Activated naive CD8-positive, alpha-beta T cell treated with anti-CD3 and anti-CD28 coated beads, Interleukin-2, amount 50 U/mL, for 24 hours (primary cell): Measurements from ENCODE around the gene P2RX7.

ENCODE experiments used
- ATAC-seq: fragments of 150-1000 bp; cut with Tn5 transposase; one replicate; pipeline ENCODE4 v1.10.0; 2021
- DNase-seq: peaks from one replicate; pipeline ENCODE4 v3.0.0; 2021
- H3K27ac Mint-ChIP-seq: one replicate; pipeline ENCODE4 v1.8.0; 2021; ENCODE audit warnings: mild to moderate bottlenecking, mixed read lengths
- H3K27me3 Mint-ChIP-seq: one replicate; pipeline ENCODE4 v1.8.0; 2021; ENCODE audit warnings: mixed read lengths
- H3K36me3 Mint-ChIP-seq: one replicate; pipeline ENCODE4 v1.8.0; 2021; ENCODE audit warnings: low read depth, mixed read lengths
- H3K4me1 Mint-ChIP-seq: one replicate; pipeline ENCODE4 v1.8.0; 2021; ENCODE audit warnings: mixed read lengths
- H3K4me3 Mint-ChIP-seq: one replicate; pipeline ENCODE4 v1.8.0; 2021; ENCODE audit warnings: mild to moderate bottlenecking, moderate library complexity, mixed read lengths
- H3K9me3 Mint-ChIP-seq: one replicate; pipeline ENCODE4 v1.8.0; 2021; ENCODE audit warnings: mixed read lengths

The P2RX7 gene

DNA sequence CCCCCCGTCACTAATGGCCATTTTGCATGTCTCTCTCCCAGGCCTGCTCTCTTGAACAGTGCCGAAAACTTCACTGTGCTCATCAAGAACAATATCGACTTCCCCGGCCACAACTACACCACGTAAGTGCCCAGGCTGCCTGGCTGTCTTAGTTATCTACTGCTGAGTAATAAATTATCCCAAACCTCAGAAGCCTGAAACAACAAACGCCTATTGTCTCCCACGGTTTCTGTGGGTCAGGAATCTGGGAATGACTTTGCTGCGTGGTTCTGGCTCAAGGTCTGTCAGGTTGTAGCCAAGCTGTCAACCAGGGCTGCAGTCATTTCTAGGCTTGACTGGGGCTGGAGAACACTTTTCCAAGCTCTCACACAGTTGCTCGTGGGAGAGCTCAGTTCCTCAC lies 32.6 kb downstream of the P2RX7 start:
- no peaks in the 10 kb centered on the region for H3K9me3 Mint-ChIP-seq
- no peak for ATAC-seq
- no peak overlapping the region for H3K4me3 Mint-ChIP-seq
- H3K27me3 Mint-ChIP-seq: no peaks in the 10 kb centered on the region
- peaks cover 9% of the 10 kb centered on the region for H3K36me3 Mint-ChIP-seq
- DNase-seq: no peak
- H3K27ac Mint-ChIP-seq: no peak overlapping the region
- peaks cover 2% of the 10 kb centered on the region for H3K4me1 Mint-ChIP-seq

DNA sequence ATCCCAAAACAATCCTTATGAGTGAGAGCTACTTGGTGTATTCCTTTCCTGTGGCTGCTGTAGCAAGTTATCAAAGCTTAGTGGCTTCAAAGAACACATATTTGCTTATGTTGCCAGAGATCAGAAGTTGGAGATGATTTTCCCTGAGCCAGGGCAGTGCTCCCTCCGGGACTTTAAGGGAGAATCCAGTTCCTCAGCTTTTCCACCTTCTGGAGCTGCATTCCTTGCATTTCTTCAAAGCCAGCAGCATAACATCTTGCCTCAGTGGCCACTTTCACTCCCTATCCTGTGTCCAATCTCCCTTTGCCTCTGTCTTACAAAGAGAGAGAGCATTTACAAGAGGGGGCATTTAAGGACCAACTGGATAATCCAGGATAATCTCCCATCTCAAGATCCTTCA lies 33.7 kb downstream of the P2RX7 start:
- Mint-ChIP-seq H3K4me3 (no peak overlapping the region), H3K27ac (no peak overlapping the region), H3K36me3 (peaks cover 9% of the 10 kb centered on the region), H3K27me3 (no peaks in the 10 kb centered on the region), H3K9me3 (no peaks in the 10 kb centered on the region), H3K4me1 (peaks cover 6% of the 10 kb centered on the region)
- ATAC-seq (no peak), DNase-seq (no peak)

DNA sequence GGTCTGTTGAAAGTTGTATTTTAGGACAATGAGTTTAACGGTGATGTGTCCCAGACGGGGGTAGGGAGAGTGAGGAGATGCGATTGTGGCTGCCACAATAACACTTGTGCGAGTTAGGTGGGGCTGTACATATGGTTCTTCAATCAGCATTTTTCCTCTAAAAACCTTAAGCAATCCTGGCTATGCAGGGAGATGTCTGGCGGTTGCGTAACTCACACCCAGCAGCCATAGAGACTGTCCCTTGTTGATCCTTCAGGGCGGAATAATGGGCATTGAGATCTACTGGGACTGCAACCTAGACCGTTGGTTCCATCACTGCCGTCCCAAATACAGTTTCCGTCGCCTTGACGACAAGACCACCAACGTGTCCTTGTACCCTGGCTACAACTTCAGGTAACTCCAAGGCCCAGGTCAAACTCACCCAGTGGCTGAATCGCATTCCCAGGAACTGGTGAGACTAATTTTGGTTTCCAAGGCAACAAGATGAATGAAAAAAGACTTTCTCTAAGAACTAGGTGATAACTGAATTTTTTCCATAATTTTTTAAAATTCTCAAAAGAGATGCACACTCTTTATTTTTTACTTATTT lies 34.6 kb downstream of the P2RX7 start:
- DNase-seq (no peak), ATAC-seq (no peak)
- Mint-ChIP-seq H3K4me3 (no peak overlapping the region), H3K9me3 (no peaks in the 10 kb centered on the region), H3K4me1 (peaks cover 6% of the 10 kb centered on the region), H3K36me3 (peaks cover 9% of the 10 kb centered on the region), H3K27me3 (no peaks in the 10 kb centered on the region), H3K27ac (no peak overlapping the region)

DNA sequence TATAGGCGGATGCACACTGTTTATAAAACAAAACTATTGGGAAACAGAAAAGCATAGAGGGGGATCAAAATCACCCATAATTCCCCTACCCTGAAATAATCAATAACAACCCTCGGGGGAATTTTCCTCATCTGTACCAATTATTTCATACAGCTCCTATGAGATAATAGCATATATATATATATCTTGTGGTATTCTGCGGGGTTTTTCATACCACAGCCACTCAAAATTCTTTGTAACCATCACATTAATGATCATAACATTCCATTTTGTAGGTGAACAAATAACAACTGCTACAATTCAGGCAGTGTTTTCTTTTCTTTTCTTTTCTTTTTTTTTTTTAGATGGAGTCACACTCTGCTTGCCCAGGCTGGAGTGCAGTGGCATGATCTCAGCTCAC lies 35.3 kb downstream of the P2RX7 start:
- Mint-ChIP-seq H3K9me3 (no peaks in the 10 kb centered on the region), H3K4me1 (peaks cover 6% of the 10 kb centered on the region), H3K4me3 (no peak overlapping the region), H3K27ac (no peak overlapping the region), H3K27me3 (no peaks in the 10 kb centered on the region), H3K36me3 (peaks cover 9% of the 10 kb centered on the region)
- DNase-seq (no peak), ATAC-seq (no peak)

DNA sequence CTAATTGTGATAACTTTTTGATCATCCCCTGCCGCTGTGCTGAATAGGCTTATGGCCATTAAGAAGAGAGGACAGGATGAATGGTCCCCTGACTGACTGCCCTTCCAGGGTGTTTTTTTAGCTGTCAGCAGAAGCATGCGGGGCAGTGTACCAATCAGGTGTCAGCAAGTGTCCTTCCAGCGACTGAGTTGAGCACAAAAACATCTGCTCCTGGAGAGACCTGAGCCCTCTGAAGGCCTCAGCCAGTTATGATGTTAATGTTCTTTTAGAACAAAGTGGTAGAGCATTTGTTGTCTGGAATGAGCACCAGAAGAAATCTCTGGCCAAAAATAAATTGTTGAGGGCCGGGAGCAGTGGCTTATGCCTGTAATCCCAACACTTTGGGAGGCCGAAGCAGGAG lies 37.5 kb downstream of the P2RX7 start:
- ATAC-seq (no peak), DNase-seq (no peak)
- Mint-ChIP-seq H3K4me3 (no peak overlapping the region), H3K27me3 (no peaks in the 10 kb centered on the region), H3K27ac (no peak overlapping the region), H3K4me1 (peaks cover 5% of the 10 kb centered on the region), H3K36me3 (peaks cover 6% of the 10 kb centered on the region), H3K9me3 (no peaks in the 10 kb centered on the region)

DNA sequence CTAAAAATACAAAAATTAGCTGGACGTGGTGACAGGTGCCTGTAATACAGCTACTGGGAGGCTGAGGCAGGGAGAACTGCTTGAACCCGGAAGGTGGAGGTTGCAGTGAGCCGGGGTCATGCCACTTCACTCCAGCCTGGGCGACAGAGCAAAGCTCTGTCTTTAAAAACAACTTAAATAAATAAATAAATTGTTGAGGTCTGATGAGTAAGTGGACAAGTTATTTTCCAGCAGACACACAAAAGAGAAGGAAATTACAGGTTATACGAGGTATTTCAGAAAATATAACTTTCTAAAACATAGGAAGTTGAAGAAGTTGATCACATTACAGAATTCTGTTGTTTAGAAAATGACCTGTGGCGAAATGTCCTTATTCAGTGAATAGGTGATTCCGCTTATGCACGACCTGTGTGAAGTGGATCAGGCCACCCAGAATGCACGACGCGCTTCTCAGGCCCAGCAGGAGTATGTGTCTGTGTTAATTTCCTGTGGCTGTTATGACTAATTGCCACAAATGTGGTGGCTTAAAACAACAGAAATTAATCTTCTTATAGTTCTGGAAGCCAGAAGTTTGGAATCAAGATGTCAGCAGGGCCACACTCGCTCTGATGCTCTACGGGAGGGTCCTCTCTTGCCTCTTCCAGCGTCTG lies 38.1 kb downstream of the P2RX7 start:
- ATAC-seq: peak; percentile 46
- DNase-seq: no peak
- Mint-ChIP-seq H3K36me3 (peaks cover 7% of the 10 kb centered on the region), H3K27ac (no peak overlapping the region), H3K4me3 (no peak overlapping the region), H3K27me3 (no peaks in the 10 kb centered on the region), H3K9me3 (no peaks in the 10 kb centered on the region), H3K4me1 (peaks cover 9% of the 10 kb centered on the region)

DNA sequence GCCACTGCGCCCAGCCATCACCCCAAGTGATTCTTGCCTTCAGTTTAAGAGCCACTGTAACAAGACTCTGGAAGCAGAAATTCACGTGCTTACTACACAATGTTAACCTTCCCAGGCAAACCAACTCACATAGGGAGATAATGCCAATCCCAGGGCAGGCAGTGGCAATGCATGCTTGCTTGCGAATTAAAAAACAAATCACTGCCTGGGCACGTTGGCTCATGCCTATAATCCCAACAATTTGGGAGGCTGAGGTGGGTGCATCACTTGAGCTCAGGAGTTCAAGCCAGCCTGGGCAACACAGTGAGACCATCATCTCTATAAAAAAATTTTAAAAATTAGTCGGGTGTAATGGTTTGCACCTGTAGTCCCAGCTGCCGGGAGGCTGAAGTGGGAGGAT lies 39.5 kb downstream of the P2RX7 start:
- Mint-ChIP-seq H3K9me3 (no peaks in the 10 kb centered on the region), H3K4me3 (no peak overlapping the region), H3K36me3 (peaks cover 6% of the 10 kb centered on the region), H3K27ac (no peak overlapping the region), H3K4me1 (peaks cover 10% of the 10 kb centered on the region), H3K27me3 (no peaks in the 10 kb centered on the region)
- ATAC-seq: no peak
- DNase-seq: no peak

DNA sequence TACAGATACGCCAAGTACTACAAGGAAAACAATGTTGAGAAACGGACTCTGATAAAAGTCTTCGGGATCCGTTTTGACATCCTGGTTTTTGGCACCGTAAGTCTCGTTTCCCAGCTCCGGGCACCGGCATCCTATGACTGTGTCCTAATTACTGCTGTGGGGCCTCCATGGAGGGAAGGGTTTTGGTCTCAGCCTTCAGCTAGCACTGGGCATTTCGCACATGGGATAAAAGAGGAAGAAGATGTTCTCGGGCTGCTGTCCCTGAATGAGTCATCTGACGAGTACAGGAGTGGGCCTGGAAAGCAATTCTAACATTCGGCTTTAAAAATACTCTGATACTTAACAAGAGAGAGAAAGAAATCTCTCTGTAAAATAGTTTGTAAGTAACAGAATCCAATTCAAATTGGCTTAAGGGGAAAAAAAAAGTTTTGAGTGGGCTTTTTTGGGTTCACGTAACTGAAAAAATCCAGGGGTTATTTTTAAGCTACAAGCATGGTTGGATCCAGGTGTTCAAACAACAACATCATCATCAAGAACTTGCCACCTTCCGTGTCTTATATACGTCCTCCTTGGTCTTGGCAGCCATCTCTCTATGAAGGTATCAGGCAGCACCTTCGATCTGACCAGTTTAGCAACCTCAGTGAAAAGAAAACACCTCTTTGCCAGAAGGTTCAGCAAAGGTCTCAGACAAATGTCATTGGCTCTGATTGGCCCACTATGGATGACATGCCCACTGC lies 42.9 kb downstream of the P2RX7 start:
- H3K27ac Mint-ChIP-seq: no peak overlapping the region
- DNase-seq: no peak
- peaks cover 2% of the 10 kb centered on the region for H3K36me3 Mint-ChIP-seq
- H3K4me3 Mint-ChIP-seq: no peak overlapping the region
- no peak for ATAC-seq
- H3K27me3 Mint-ChIP-seq: no peaks in the 10 kb centered on the region
- H3K4me1 Mint-ChIP-seq: peaks cover 10% of the 10 kb centered on the region
- H3K9me3 Mint-ChIP-seq: no peaks in the 10 kb centered on the region

DNA sequence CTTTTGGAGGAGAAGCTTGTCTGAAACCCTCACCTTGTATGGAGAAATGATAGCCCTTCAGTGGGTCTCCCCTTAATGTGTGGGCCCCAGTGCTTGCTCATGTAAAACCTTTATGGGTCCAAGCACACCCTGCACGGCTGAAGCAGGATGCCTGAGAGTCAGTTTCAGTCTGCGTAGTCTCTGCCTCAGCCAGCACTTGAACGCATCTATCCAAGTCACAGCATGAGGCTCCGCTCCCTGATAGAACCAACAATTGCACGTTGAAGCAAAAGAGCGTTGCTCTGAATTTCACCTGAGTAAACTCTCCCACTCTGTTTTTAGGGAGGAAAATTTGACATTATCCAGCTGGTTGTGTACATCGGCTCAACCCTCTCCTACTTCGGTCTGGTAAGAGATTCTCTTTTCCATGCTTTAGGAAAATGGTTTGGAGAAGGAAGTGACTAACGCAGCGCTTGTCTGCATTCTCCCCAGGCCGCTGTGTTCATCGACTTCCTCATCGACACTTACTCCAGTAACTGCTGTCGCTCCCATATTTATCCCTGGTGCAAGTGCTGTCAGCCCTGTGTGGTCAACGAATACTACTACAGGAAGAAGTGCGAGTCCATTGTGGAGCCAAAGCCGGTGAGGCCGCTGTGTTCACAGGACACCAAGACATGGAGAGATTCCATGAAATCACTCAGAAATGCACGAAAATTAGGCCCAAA lies 44.3 kb downstream of the P2RX7 start:
- Mint-ChIP-seq H3K27ac (no peak overlapping the region), H3K36me3 (peaks cover 6% of the 10 kb centered on the region), H3K4me1 (peaks cover 6% of the 10 kb centered on the region), H3K9me3 (no peaks in the 10 kb centered on the region), H3K4me3 (no peak overlapping the region), H3K27me3 (no peaks in the 10 kb centered on the region)
- DNase-seq (no peak), ATAC-seq (no peak)

DNA sequence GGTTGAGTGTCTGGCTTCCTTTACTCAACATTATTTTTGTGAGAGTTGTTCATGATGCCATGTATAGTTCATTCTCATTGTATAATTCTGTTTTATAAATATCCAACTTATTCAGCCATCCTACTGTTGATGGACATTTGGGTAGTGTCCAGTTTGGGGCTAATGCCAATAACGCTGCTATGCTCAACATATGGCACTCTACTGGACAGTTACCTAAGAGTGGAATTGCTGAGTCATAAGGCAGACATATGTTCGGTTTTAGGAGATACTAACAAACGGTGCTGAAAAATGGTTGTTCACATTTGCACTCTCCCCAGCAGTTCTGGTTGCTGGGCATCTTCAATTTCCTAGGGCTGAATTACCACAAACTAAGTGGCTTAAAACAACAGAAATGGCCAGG lies 48.5 kb downstream of the P2RX7 start:
- H3K27me3 Mint-ChIP-seq: no peaks in the 10 kb centered on the region
- H3K27ac Mint-ChIP-seq: no peak overlapping the region
- H3K4me3 Mint-ChIP-seq: no peak overlapping the region
- ATAC-seq (no peak), DNase-seq (no peak)
- H3K4me1 Mint-ChIP-seq: peaks cover 5% of the 10 kb centered on the region
- H3K9me3 Mint-ChIP-seq: no peaks in the 10 kb centered on the region
- H3K36me3 Mint-ChIP-seq: peaks cover 4% of the 10 kb centered on the region

DNA sequence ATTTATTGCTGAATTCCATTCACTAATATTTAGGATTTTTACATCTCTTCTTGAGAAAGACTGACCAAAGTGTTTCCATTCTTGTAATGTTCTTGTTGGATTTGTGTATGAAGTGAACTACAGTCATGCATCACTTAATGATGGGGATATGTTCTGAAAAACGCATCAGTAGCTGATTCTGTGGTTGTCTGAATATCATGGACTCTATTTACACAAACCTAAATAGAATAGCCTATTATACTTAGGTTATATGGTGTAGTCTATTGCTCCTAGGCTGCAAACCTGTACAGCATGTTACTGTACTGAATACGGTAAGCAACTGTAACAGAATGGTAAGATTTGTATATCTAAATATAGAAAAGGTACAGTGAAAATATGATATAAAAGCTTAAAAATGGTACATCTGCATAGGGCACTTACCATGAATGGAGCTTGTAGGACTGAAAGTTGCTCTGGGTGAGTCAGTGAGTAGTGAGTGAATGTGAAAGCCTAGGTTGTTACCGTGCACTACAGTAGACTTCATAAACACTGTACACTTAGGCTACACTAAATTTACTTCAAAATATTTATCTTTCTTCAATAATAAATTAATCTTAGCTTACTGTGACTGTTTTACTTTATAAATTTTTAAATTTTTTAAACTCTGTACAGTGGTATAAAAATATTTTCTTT lies 49.7 kb downstream of the P2RX7 start:
- H3K27me3 Mint-ChIP-seq: no peaks in the 10 kb centered on the region
- H3K4me3 Mint-ChIP-seq: no peak overlapping the region
- ATAC-seq: peak; percentile 93

DNA sequence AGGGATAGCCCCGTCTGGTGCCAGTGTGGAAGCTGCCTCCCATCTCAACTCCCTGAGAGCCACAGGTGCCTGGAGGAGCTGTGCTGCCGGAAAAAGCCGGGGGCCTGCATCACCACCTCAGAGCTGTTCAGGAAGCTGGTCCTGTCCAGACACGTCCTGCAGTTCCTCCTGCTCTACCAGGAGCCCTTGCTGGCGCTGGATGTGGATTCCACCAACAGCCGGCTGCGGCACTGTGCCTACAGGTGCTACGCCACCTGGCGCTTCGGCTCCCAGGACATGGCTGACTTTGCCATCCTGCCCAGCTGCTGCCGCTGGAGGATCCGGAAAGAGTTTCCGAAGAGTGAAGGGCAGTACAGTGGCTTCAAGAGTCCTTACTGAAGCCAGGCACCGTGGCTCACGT lies 51.7 kb downstream of the P2RX7 start:
- Mint-ChIP-seq H3K4me3 (no peak overlapping the region), H3K4me1 (peaks cover 5% of the 10 kb centered on the region), H3K9me3 (no peaks in the 10 kb centered on the region), H3K27ac (no peak overlapping the region), H3K36me3 (peaks cover 4% of the 10 kb centered on the region), H3K27me3 (no peaks in the 10 kb centered on the region)
- no peak for DNase-seq
- ATAC-seq: no peak

More for the DNA sequence above, 49.7 kb downstream of the P2RX7 start:
- DNase-seq: no peak
- Mint-ChIP-seq H3K27ac (no peak overlapping the region), H3K4me1 (peaks cover 5% of the 10 kb centered on the region), H3K9me3 (no peaks in the 10 kb centered on the region), H3K36me3 (peaks cover 4% of the 10 kb centered on the region)

DNA sequence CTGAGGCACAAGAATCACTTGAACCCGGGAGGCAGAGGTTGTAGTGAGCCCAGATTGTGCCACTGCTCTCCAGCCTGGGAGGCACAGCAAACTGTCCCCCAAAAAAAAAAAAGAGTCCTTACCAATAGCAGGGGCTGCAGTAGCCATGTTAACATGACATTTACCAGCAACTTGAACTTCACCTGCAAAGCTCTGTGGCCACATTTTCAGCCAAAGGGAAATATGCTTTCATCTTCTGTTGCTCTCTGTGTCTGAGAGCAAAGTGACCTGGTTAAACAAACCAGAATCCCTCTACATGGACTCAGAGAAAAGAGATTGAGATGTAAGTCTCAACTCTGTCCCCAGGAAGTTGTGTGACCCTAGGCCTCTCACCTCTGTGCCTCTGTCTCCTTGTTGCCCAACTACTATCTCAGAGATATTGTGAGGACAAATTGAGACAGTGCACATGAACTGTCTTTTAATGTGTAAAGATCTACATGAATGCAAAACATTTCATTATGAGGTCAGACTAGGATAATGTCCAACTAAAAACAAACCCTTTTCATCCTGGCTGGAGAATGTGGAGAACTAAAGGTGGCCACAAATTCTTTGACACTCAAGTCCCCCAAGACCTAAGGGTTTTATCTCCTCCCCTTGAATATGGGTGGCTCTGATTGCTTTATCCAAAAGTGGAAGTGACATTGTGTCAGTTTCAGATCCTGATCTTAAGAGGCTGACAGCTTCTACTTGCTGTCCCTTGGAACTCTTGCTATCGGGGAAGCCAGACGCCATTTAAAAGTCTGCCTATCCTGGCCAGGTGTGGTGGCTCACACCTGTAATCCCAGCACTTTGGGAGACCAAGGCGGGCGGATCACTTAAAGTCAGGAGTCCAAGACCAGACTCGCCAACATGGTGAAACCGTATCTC lies 52.6 kb downstream of the P2RX7 start:
- Mint-ChIP-seq H3K27me3 (no peaks in the 10 kb centered on the region), H3K4me1 (peaks cover 5% of the 10 kb centered on the region), H3K27ac (no peak overlapping the region), H3K9me3 (no peaks in the 10 kb centered on the region), H3K36me3 (peaks cover 4% of the 10 kb centered on the region), H3K4me3 (no peak overlapping the region)
- DNase-seq (no peak), ATAC-seq (no peak)

DNA sequence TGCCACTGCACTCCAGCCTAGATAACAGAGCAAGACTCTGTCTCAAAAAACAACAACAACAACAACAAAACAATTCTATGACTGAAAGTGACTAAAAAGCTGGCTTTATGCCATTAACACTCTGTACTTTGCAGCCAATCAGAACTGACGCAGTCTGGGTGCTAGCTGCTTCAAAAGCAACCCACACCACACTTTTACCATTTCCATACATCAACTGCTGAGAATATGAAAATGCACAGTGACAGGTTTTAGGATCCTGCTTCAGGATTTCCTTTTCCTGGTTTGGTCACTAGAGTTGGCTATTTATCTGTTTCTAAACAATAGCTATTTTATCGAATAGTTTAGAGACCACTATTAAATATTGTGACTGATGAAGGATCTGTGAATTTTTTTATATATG lies 54.1 kb downstream of the P2RX7 start:
- DNase-seq: no peak
- Mint-ChIP-seq H3K4me1 (peaks cover 10% of the 10 kb centered on the region), H3K36me3 (no peaks in the 10 kb centered on the region), H3K9me3 (no peaks in the 10 kb centered on the region), H3K4me3 (no peak overlapping the region), H3K27me3 (no peaks in the 10 kb centered on the region), H3K27ac (no peak overlapping the region)
- ATAC-seq: no peak
